GM18508 (cell line): ENCODE results near the gene MITF.
"Not testable (repeated sequence)": the region's sequence is repeated elsewhere in the genome, so short reads cannot be mapped to it uniquely, and the experiment has no call there.

Experiments used
- ATAC-seq: cut with Tn5 transposase; IDR thresholded peaks from one replicate; pipeline ENCODE4 v1.9.1; 2021; ENCODE audit warnings: moderate number of reproducible peaks; ENCODE audit not compliant: insufficient read depth, unreplicated experiment

MITF gene

GRCh38 chr3:69784954-69785514, 45.8 kb downstream of the MITF start:
- no peak for ATAC-seq

GRCh38 chr3:69785769-69786320, 46.6 kb downstream of the MITF start:
- no peak for ATAC-seq

GRCh38 chr3:69786854-69787253, 47.6 kb downstream of the MITF start:
- no peak for ATAC-seq

- no peak for ATAC-seq
Observed at GRCh38 chr3:69787436-69788168, 48.3 kb downstream of the MITF start.

- no peak for ATAC-seq
Observed at GRCh38 chr3:69791106-69791505, 51.8 kb downstream of the MITF start.

GRCh38 chr3:69791919-69792399, 52.7 kb downstream of the MITF start:
- ATAC-seq: no peak

GRCh38 chr3:69796126-69796525, 56.9 kb downstream of the MITF start:
- not testable (repeated sequence) for ATAC-seq

GRCh38 chr3:69803681-69804270, 64.5 kb downstream of the MITF start:
- no peak for ATAC-seq

GRCh38 chr3:69805491-69805890, 66.2 kb downstream of the MITF start:
- ATAC-seq: no peak

- ATAC-seq: no peak
Observed at GRCh38 chr3:69806735-69807438, 67.6 kb downstream of the MITF start.

- no peak for ATAC-seq
Observed at GRCh38 chr3:69807674-69808073, 68.4 kb downstream of the MITF start.

GRCh38 chr3:69809076-69809835, 70.0 kb downstream of the MITF start:
- no peak for ATAC-seq

GRCh38 chr3:69811452-69812401, 72.5 kb downstream of the MITF start:
- ATAC-seq: no peak

GRCh38 chr3:69815970-69816369, 76.7 kb downstream of the MITF start:
- no peak for ATAC-seq

- no peak for ATAC-seq
Observed at GRCh38 chr3:69817988-69818387, 78.7 kb downstream of the MITF start.

- no peak for ATAC-seq
Observed at GRCh38 chr3:69819282-69819681, 80.0 kb downstream of the MITF start.

- no peak for ATAC-seq
Observed at GRCh38 chr3:69821133-69821532, 81.9 kb downstream of the MITF start.

- ATAC-seq: no peak
Observed at GRCh38 chr3:69823743-69824142, 84.5 kb downstream of the MITF start.

- ATAC-seq: no peak
Observed at GRCh38 chr3:69825446-69825845, 86.2 kb downstream of the MITF start.
